HepG2 (cell line): Measurements from ENCODE around the gene NEURL1. TPM values are rescaled to one million over a fixed set of nuclear protein-coding genes. Genes with fewer than 3 reads are reported as not detected.

ENCODE experiments used
- AGO2 ChIP-seq: fragments of 200-400 bp; formaldehyde crosslinking; optimal IDR thresholded peaks from 2 replicates; pipeline ENCODE3; 2017; ENCODE audit warnings: mild to moderate bottlenecking, low read depth, low read length, moderate library complexity
- ELF1 ChIP-seq: sonication (generic); formaldehyde crosslinking; IDR thresholded peaks from 2 replicates; pipeline ENCODE4 v1.4.0; 2020; ENCODE audit warnings: missing genetic modification reagents
- FOXP1 ChIP-seq, 2 experiments: fragments of 450-650 bp in 1 of 2; IDR thresholded peaks; 2 replicates each; pipeline ENCODE4 v1.6.1; 2017 to 2018; ENCODE audit warnings: antibody characterized with exemption in 1 of 2
- JUNB ChIP-seq: sonication (generic); formaldehyde crosslinking; IDR thresholded peaks from 2 replicates; pipeline ENCODE4 v1.8.0; 2022; ENCODE audit warnings: missing genetic modification reagents, mild to moderate bottlenecking, borderline replicate concordance
- TSC22D2 ChIP-seq: sonication (generic); formaldehyde crosslinking; IDR thresholded peaks from 2 replicates; pipeline ENCODE4 v1.5.1; 2020; ENCODE audit warnings: missing genetic modification reagents, mild to moderate bottlenecking, borderline replicate concordance
- ZFP62 ChIP-seq: sonication (generic); formaldehyde crosslinking; IDR thresholded peaks from 2 replicates; pipeline ENCODE4 v1.4.0; 2020; ENCODE audit warnings: missing genetic modification reagents
- polyA plus RNA-seq, 8 experiments: library from polyadenylated mRNA; depleted of rRNA in 3 of 8; stranded (reverse) in 7 of 8; unstranded in 1 of 8; fragments of >200 nt; fragmentation: Illumina TruSeq in 4 of 8; extraction: Trizol in 4 of 8; gene quantifications; 2 replicates each; pipeline versions ENCODE4 v1.2.1 to v1.2.3, GENCODE V29; 2011 to 2016; ENCODE audit warnings: low read depth in 4 of 8, missing spikeins in 1 of 8, mixed read lengths in 1 of 8; ENCODE audit not compliant: insufficient read depth in 1 of 8
- total RNA-seq, 5 experiments: library from RNA; depleted of rRNA; stranded (reverse); fragments of >200 nt; fragmentation: Illumina TruSeq; extraction: Trizol; gene quantifications; 2 replicates each; pipeline ENCODE4 v1.2.3, GENCODE V29; 2016; ENCODE audit warnings: low read depth in 1 of 5
- TF ChIP-seq, protein P1 (sequence below): sonication (generic); formaldehyde crosslinking; IDR thresholded peaks from 2 replicates; pipeline ENCODE4; 2020; ENCODE audit warnings: missing genetic modification reagents, mild to moderate bottlenecking, borderline replicate concordance
- TF ChIP-seq, protein P2 (sequence below): sonication (generic); formaldehyde crosslinking; IDR thresholded peaks from 2 replicates; pipeline ENCODE4 v1.4.0; 2020; ENCODE audit warnings: missing genetic modification reagents
- TF ChIP-seq, protein P3 (sequence below): sonication (generic); formaldehyde crosslinking; IDR thresholded peaks from 2 replicates; pipeline ENCODE4 v1.4.0; 2020; ENCODE audit warnings: mild to moderate bottlenecking, missing genetic modification reagents
- TF ChIP-seq, protein P4 (sequence below): fragments of 450-650 bp; IDR thresholded peaks from 2 replicates; pipeline ENCODE4 v1.6.1; 2016

NEURL1 gene
- total and polyA plus RNA-seq, 2 of the 13 experiments (the other 11 are each of a cell fraction or from before 2014, with no cell fraction given), result not detected

DNA sequence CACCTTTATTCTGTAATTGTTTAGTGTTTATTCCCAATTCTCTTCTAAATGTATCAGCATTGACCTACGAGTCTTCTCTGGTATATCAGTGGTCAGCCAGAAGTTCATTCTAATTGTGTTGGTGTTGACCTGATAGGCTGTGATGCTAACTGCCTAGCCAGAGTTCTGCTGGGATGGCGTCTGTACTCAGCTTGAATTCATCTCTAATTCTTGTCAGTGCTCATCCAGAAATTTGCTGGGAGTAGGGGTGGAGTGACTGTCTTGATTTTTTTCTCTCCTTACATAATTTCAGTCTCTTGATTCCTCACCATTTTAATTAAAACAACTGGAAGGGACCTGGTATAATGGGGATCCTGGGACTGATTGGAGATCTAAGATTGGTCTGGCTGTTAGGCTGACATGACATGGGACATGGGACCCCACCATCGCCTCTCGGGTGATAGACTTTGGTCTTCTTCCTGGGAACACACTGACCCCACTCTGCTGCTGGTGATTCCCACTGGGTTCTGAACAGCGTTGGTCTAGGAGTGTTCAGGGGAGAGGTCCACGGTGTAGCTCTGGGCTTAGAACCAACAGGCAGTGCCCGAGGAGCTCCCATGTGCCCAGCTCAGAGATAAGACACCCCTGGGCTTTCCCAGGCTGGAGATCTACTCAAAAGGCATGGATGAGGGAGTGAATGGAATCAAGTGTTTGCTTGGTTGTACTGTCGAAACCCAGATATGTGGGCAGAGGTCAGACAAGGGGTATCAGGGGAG, 3.8 kb downstream of the NEURL1 start (continued):
- TF ChIP-seq JUNB (CRISPR knock-in tag) (no peak), FOXP1 (IDR thresholded peaks at IDR 0.05) (no peak), FOXP1 (CRISPR knock-in tag; IDR thresholded peaks at IDR 0.05) (no peak), AGO2 (no peak), ELF1 (CRISPR knock-in tag) (no peak), TSC22D2 (CRISPR knock-in tag) (no peak), ZFP62 (CRISPR knock-in tag) (no peak)
- TF ChIP-seq, protein P1, sequence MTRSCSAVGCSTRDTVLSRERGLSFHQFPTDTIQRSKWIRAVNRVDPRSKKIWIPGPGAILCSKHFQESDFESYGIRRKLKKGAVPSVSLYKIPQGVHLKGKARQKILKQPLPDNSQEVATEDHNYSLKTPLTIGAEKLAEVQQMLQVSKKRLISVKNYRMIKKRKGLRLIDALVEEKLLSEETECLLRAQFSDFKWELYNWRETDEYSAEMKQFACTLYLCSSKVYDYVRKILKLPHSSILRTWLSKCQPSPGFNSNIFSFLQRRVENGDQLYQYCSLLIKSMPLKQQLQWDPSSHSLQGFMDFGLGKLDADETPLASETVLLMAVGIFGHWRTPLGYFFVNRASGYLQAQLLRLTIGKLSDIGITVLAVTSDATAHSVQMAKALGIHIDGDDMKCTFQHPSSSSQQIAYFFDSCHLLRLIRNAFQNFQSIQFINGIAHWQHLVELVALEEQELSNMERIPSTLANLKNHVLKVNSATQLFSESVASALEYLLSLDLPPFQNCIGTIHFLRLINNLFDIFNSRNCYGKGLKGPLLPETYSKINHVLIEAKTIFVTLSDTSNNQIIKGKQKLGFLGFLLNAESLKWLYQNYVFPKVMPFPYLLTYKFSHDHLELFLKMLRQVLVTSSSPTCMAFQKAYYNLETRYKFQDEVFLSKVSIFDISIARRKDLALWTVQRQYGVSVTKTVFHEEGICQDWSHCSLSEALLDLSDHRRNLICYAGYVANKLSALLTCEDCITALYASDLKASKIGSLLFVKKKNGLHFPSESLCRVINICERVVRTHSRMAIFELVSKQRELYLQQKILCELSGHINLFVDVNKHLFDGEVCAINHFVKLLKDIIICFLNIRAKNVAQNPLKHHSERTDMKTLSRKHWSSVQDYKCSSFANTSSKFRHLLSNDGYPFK (CRISPR knock-in tag), result no peak
- TF ChIP-seq, protein P2, sequence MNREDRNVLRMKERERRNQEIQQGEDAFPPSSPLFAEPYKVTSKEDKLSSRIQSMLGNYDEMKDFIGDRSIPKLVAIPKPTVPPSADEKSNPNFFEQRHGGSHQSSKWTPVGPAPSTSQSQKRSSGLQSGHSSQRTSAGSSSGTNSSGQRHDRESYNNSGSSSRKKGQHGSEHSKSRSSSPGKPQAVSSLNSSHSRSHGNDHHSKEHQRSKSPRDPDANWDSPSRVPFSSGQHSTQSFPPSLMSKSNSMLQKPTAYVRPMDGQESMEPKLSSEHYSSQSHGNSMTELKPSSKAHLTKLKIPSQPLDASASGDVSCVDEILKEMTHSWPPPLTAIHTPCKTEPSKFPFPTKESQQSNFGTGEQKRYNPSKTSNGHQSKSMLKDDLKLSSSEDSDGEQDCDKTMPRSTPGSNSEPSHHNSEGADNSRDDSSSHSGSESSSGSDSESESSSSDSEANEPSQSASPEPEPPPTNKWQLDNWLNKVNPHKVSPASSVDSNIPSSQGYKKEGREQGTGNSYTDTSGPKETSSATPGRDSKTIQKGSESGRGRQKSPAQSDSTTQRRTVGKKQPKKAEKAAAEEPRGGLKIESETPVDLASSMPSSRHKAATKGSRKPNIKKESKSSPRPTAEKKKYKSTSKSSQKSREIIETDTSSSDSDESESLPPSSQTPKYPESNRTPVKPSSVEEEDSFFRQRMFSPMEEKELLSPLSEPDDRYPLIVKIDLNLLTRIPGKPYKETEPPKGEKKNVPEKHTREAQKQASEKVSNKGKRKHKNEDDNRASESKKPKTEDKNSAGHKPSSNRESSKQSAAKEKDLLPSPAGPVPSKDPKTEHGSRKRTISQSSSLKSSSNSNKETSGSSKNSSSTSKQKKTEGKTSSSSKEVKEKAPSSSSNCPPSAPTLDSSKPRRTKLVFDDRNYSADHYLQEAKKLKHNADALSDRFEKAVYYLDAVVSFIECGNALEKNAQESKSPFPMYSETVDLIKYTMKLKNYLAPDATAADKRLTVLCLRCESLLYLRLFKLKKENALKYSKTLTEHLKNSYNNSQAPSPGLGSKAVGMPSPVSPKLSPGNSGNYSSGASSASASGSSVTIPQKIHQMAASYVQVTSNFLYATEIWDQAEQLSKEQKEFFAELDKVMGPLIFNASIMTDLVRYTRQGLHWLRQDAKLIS, result no peak
- TF ChIP-seq, protein P3, sequence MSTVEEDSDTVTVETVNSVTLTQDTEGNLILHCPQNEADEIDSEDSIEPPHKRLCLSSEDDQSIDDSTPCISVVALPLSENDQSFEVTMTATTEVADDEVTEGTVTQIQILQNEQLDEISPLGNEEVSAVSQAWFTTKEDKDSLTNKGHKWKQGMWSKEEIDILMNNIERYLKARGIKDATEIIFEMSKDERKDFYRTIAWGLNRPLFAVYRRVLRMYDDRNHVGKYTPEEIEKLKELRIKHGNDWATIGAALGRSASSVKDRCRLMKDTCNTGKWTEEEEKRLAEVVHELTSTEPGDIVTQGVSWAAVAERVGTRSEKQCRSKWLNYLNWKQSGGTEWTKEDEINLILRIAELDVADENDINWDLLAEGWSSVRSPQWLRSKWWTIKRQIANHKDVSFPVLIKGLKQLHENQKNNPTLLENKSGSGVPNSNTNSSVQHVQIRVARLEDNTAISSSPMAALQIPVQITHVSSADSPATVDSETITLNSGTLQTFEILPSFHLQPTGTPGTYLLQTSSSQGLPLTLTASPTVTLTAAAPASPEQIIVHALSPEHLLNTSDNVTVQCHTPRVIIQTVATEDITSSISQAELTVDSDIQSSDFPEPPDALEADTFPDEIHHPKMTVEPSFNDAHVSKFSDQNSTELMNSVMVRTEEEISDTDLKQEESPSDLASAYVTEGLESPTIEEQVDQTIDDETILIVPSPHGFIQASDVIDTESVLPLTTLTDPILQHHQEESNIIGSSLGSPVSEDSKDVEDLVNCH (CRISPR knock-in tag), result no peak
- TF ChIP-seq, protein P4, sequence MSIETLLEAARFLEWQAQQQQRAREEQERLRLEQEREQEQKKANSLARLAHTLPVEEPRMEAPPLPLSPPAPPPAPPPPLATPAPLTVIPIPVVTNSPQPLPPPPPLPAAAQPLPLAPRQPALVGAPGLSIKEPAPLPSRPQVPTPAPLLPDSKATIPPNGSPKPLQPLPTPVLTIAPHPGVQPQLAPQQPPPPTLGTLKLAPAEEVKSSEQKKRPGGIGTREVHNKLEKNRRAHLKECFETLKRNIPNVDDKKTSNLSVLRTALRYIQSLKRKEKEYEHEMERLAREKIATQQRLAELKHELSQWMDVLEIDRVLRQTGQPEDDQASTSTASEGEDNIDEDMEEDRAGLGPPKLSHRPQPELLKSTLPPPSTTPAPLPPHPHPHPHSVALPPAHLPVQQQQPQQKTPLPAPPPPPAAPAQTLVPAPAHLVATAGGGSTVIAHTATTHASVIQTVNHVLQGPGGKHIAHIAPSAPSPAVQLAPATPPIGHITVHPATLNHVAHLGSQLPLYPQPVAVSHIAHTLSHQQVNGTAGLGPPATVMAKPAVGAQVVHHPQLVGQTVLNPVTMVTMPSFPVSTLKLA, result no peak
